Smooth muscle cell (in vitro differentiated cells): ENCODE data around the gene PRCP. TPM values are rescaled to one million over a fixed set of nuclear protein-coding genes. Genes with fewer than 3 reads are reported as not detected.

Source experiments
- DNase-seq: peaks from one replicate; lab custom pipeline; 2025; ENCODE audit not compliant: unreplicated experiment; lab: John Stamatoyannopoulos, UW
- H2AFZ ChIP-seq: fragments of 200-600 bp; sonication (generic); 2 replicates; pipeline ENCODE4 v1.6.0; 2016; ENCODE audit warnings: antibody characterized with exemption, low read depth, mild to moderate bottlenecking
- H3F3A ChIP-seq: fragments of 200-600 bp; sonication (generic); 2 replicates; pipeline ENCODE4 v1.6.0; 2017; ENCODE audit warnings: antibody characterized with exemption, low read depth
- H3K27ac ChIP-seq: fragments of 200-600 bp; sonication (generic); 2 replicates; pipeline ENCODE4 v1.5.1; 2016; ENCODE audit warnings: low read depth, mild to moderate bottlenecking
- H3K27me3 ChIP-seq: fragments of 200-600 bp; sonication (generic); 2 replicates; pipeline ENCODE4 v1.6.1; 2016; ENCODE audit warnings: low read depth, mild to moderate bottlenecking
- H3K36me3 ChIP-seq: fragments of 200-600 bp; sonication (generic); 2 replicates; pipeline ENCODE4 v1.5.1; 2016; ENCODE audit warnings: low read depth
- H3K4me1 ChIP-seq: fragments of 200-600 bp; sonication (generic); 2 replicates; pipeline ENCODE4 v1.5.1; 2016; ENCODE audit warnings: low read depth
- H3K4me2 ChIP-seq: fragments of 200-600 bp; sonication (generic); 2 replicates; pipeline ENCODE4 v1.6.0; 2016; ENCODE audit warnings: mild to moderate bottlenecking
- H3K4me3 ChIP-seq: fragments of 200-600 bp; sonication (generic); 2 replicates; pipeline ENCODE4 v1.5.1; 2016; ENCODE audit warnings: mild to moderate bottlenecking
- H3K79me2 ChIP-seq: fragments of 200-600 bp; sonication (generic); 2 replicates; pipeline ENCODE4 v1.6.0; 2016; ENCODE audit warnings: low read depth, mild to moderate bottlenecking
- H3K9ac ChIP-seq: fragments of 200-600 bp; sonication (generic); 2 replicates; pipeline ENCODE4 v1.6.0; 2016; ENCODE audit warnings: low read depth
- H3K9me3 ChIP-seq: fragments of 200-600 bp; sonication (generic); replicated peaks from 2 replicates; pipeline ENCODE4 v1.5.1; 2016; ENCODE audit warnings: low read depth
- H4K20me1 ChIP-seq: fragments of 200-600 bp; sonication (generic); 2 replicates; pipeline ENCODE4 v1.6.0; 2016; ENCODE audit warnings: low read depth
- CTCF ChIP-seq: fragments of 200-600 bp; sonication (generic); IDR thresholded peaks from 2 replicates; pipeline ENCODE4 v1.5.1; 2017; ENCODE audit warnings: borderline replicate concordance, mild to moderate bottlenecking, antibody characterized with exemption; ENCODE audit not compliant: insufficient read depth, poor library complexity, severe bottlenecking
- WGBS: methylation state at CpG from one replicate; pipeline ENCODE4 v1.1.7; 2016; ENCODE audit warnings: low lambda C conversion rate; 5-methylcytosine and 5-hydroxymethylcytosine counted together
- polyA plus RNA-seq: library from polyadenylated mRNA; unstranded; fragments of >200 nt; fragmentation: Nextera tagmentation; extraction: Ambion mirVana; gene quantifications from 2 replicates; pipeline ENCODE4 v1.2.1, GENCODE V29; 2016
- total RNA-seq: library from RNA; depleted of rRNA; stranded (reverse); fragments of >200 nt; gene quantifications from 2 replicates; pipeline ENCODE4 v1.2.3, GENCODE V29; 2014

PRCP gene
- total and polyA plus RNA-seq, 2 experiments from 2014 or later = 78.8 to 84.0 TPM

GRCh38 chr11:82854242-82854641 is 46.0 kb downstream of the PRCP start:
- H3K27me3 ChIP-seq = no peaks in the 10 kb centered on the region
- no peak overlapping the region for H3K9ac ChIP-seq
- H4K20me1 ChIP-seq = no peaks in the 10 kb centered on the region
- no peak overlapping the region for H3K4me2 ChIP-seq
- H3K4me1 ChIP-seq = peaks cover 3% of the 10 kb centered on the region
- no peak for DNase-seq
- H2AFZ ChIP-seq = no peak overlapping the region
- no peak overlapping the region for H3K4me3 ChIP-seq
- no peak overlapping the region for H3K27ac ChIP-seq
- no peaks in the 10 kb centered on the region for H3F3A ChIP-seq
- no peak for TF ChIP-seq CTCF
- no peaks in the 10 kb centered on the region for H3K79me2 ChIP-seq
- H3K9me3 ChIP-seq = no peaks in the 10 kb centered on the region
- no peaks in the 10 kb centered on the region for H3K36me3 ChIP-seq

- Histone ChIP-seq H3K4me2 (no peak overlapping the region), H3K36me3 (no peaks in the 10 kb centered on the region), H3K9ac (no peak overlapping the region), H3K4me1 (peaks cover 16% of the 10 kb centered on the region), H3K79me2 (no peaks in the 10 kb centered on the region), H4K20me1 (no peaks in the 10 kb centered on the region), H3K27ac (no peak overlapping the region), H3F3A (no peaks in the 10 kb centered on the region), H3K4me3 (no peak overlapping the region), H3K9me3 (no peaks in the 10 kb centered on the region), H3K27me3 (no peaks in the 10 kb centered on the region), H2AFZ (no peak overlapping the region)
- no peak for TF ChIP-seq CTCF
- DNase-seq = no peak
Observed at GRCh38 chr11:82848829-82849228, 51.4 kb downstream of the PRCP start.

GRCh38 chr11:82845356-82846353 is 54.6 kb downstream of the PRCP start:
- no peak overlapping the region for H3K4me3 ChIP-seq
- no peak for TF ChIP-seq CTCF
- no peaks in the 10 kb centered on the region for H3K27me3 ChIP-seq
- no peaks in the 10 kb centered on the region for H3K79me2 ChIP-seq
- H4K20me1 ChIP-seq = no peaks in the 10 kb centered on the region
- H3K36me3 ChIP-seq = no peaks in the 10 kb centered on the region
- H3K4me2 ChIP-seq = no peak overlapping the region
- DNase-seq = no peak
- H2AFZ ChIP-seq = no peak overlapping the region
- H3K4me1 ChIP-seq = peaks cover 16% of the 10 kb centered on the region
- 86% methylated on average over 7 of the region's 7 CpGs for WGBS
- no peaks in the 10 kb centered on the region for H3F3A ChIP-seq
- no peak overlapping the region for H3K9ac ChIP-seq
- no peaks in the 10 kb centered on the region for H3K9me3 ChIP-seq
- H3K27ac ChIP-seq = no peak overlapping the region
